H54 (cell line): ENCODE measurements around the gene ZNF3.

ENCODE experiments used
- DNase-seq: peaks from one replicate; pipeline ENCODE4 v3.0.0; 2011; ENCODE audit warnings: low spot score, mixed read lengths; ENCODE audit not compliant: insufficient read length
- FAIRE-seq: peaks from 3 replicates; lab custom pipeline; 2011; peaks lifted over from hg19 to GRCh38; lab: Jason Lieb, UNC
- POLR2A ChIP-seq: IDR thresholded peaks from 2 replicates; pipeline ENCODE4 v1.6.1; 2011; ENCODE audit warnings: low read depth, mild to moderate bottlenecking, low read length

Gene ZNF3

DNA sequence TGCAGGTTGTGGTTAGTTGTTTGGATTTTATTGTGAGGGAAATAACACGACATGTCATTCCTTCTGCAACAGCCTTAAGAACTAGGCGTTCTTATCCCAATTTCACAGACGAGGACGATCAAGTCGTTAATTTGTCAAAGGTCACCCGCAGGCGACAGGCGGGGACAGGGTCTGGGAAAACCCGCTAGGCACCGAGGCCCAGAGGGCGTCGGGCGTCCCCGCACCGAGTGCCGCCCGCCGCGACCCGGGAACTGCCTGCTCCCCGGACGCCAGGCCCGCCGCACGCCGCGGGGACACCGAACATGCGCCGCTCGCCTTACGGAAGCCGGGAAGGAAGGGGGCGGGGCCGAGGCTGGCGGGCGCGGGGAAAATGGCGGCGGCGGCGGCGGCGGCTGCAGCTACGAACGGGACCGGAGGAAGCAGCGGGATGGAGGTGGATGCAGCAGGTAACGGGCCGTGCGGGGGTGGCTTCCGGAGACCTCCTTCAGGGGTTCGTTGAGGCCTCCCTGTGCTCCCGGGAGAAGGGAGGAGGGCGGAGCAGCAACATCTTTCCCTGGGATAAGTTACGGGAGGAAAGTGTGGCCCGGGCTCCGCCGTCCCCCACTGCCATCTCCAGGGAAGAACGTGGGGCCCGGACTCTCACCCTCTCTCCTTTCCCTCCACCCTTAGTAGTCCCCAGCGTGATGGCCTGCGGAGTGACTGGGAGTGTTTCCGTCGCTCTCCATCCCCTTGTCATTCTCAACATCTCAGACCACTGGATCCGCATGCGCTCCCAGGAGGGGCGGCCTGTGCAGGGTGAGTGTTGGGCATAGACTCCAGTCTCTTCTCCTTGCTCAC is 7.3 kb upstream of the ZNF3 start, which contains the start of gene COPS6:
TSS of gene COPS6 (plus strand) at position 349 of the 837 bp plus-strand sequence. CDS start at position 371, 22 bp downstream.
- DNase-seq (no peak), FAIRE-seq (no peak)
- peak; percentile 93 for TF ChIP-seq POLR2A

DNA sequence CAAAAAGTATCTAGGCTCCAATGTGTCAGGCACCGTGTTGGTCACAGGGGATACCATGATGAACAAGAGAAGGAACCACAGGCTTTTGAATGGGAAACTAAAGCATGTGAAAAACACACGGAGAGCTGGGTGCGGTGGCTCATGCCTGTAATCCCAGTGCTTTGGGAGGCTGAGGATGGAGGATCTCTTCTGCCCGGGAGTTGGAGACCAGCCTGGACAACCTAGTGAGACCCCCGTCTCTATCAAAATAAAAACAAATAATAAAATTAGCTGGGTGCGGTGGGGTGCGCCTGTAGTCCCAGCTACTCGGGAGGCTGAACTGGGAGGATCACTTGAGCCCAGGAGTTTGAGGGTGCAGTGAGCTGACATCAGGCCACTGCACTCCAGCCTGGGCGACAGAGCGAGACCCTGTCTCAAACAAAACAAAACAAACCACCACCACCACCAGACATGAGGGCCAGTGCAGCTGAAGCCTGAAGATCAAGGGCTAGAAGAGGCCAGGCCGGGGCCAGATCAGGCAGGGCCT is 6.6 kb upstream of the ZNF3 start:
- no peak for FAIRE-seq
- no peak for DNase-seq
- no peak for TF ChIP-seq POLR2A

DNA sequence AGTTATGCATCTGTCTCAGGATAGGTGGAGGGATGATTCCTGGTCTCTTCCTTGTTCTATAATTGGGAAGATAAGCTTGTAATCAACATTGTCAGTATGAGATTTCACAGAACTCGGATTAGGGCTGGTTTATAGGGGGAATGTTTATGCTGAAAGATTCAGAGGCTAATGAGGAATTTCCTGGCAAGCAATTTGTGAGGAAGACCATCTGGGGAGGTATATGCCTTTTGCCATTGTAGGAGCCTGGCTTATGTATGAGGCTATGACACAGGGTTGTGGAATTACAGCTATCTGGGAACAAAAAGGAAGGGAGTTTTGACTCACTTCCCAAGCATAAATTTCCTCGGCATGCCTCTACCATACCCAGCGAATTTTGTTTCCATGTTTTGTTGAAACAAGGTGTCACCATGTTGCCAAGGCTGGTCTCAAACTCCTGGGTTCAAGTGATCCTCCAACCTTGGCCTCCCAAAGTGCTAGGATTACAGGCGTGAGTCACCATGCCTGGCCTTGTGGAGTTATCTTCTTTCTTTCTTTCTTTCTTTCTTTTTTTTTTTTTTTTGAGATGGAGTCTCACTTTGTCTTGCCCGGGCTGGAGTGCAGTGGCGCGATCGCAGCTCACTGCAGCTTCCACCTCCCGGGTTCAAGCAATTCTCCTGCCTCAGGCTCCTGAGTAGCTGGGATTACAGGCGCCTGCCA is 5.7 kb upstream of the ZNF3 start:
- DNase-seq, result peak; percentile 61
- TF ChIP-seq POLR2A, result no peak
- FAIRE-seq, result peak; percentile 20

GRCh38 chr7:100085515-100085914 is 4.0 kb upstream of the ZNF3 start:
- TF ChIP-seq POLR2A, result no peak
- FAIRE-seq, result no peak

DNA sequence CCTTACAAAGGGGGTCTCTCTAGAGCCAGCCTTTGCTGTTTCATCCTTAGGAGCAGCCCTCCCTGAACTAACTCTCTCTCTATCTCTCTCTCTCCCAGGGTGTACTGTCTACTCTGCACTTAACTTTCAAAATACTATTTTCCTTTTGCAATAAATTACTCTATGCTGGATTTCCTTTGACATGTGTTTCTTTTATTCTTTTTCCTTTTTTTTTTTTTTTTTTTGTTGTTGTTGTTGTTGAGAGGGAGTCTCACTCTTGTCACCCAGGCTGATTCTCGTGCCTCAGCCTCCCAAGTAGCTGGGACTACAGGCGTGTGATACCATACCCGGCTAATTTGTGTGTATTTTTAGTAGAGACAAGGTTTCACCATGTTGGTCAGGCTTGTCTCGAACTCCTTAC is 1.5 kb upstream of the ZNF3 start:
- FAIRE-seq (no peak), DNase-seq (no peak)
- TF ChIP-seq POLR2A, result no peak

More at GRCh38 chr7:100085515-100085914, 4.0 kb upstream of the ZNF3 start:
- no peak for DNase-seq

DNA sequence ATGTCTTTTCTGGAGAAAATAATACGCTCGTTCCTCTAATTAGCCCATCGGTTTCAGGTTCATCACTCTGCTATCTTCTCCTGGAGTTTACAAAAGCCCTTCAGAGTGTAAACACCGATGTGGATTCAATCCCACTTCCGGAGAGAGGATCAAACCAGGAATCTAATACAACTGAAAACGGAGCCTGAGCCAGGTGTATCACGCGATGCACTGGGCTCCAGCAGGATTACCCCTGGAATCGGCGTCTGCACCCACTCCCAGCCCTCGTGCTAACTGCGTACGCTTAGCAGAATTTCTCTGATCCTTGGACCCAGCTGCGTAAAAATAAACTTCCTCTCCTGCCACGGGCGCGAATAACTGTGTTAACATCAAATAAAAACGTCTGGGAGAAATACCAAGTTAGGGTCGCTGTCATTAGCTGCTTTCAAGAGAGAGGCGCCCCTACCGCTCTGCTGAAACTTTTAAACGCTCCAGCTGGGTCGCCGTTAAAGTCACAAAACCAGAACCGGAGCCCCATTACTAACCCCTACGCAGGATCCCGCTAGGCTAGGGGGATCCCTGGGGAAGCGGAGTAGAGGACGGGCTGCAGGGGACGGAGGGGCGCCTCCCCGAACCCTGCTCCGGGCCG is 502 bp downstream of the ZNF3 start:
- no peak for DNase-seq
- FAIRE-seq, result no peak
- no peak for TF ChIP-seq POLR2A

DNA sequence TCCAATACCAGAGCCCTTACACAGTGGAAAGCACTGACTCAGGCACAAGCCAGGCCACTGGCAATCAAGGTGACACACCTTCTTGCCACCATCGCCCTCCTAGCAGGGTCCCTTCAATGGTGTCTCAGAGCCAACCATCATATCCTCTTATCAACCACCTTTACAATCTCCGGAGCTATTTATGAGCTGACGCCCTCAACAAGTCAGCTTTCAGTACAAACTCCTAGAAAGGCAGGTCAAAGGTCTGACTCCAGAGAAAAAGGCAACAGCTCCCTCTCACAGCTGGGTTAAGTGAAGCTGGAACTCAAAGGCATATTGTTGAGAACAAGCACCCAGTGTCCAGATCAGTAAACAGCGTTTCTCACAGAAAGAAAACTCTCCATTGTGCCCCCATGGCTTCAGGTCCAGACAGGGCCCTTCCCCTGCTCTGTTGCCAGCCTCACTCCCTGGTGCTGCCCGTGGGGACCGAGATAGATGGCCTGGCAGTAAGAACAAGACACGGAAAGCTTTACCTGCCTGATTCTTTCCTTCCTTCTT is 2.4 kb downstream of the ZNF3 start:
- no peak for TF ChIP-seq POLR2A
- DNase-seq (no peak), FAIRE-seq (no peak)

GRCh38 chr7:100077205-100077604 is 4.3 kb downstream of the ZNF3 start:
- FAIRE-seq, result no peak
- TF ChIP-seq POLR2A, result no peak
- DNase-seq, result no peak

DNA sequence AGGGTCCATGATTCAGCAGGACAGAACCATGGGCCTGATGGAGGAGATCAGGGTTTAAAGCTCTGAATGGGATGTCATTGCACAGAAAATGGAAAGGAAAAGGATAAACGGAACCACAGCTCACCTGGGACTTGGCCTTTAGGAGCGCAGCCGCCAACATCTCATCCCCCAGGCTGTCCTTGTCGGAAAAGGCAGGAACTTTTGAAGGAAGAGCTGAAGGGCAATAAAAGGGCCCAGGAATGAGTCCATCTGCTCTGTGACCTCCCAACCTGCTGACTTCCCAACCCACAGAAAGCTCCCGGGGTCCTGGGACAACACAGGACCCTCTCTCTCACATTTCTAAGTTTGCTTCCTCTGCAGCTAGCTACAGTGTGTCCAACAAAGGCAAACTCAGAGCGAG is 6.1 kb downstream of the ZNF3 start:
- FAIRE-seq (no peak), DNase-seq (no peak)
- TF ChIP-seq POLR2A, result no peak

GRCh38 chr7:100074841-100075240 is 6.7 kb downstream of the ZNF3 start:
- no peak for DNase-seq
- no peak for TF ChIP-seq POLR2A
- no peak for FAIRE-seq

- DNase-seq, result no peak
- FAIRE-seq, result no peak
- no peak for TF ChIP-seq POLR2A
Measured at GRCh38 chr7:100072462-100072861, 9.1 kb downstream of the ZNF3 start.

- FAIRE-seq (no peak), DNase-seq (no peak)
- no peak for TF ChIP-seq POLR2A
Measured at GRCh38 chr7:100071018-100071723, 10.4 kb downstream of the ZNF3 start.

- FAIRE-seq (no peak), DNase-seq (no peak)
- no peak for TF ChIP-seq POLR2A
Measured at GRCh38 chr7:100069991-100070390, 11.5 kb downstream of the ZNF3 start.
